Jurkat, Clone E6-1 (cell line): ENCODE data around the gene AGAP2.

ENCODE experiments used
- DNase-seq: peaks from one replicate; pipeline ENCODE4 v3.0.0-alpha.2; 2011; ENCODE audit warnings: low read depth, low spot score
- H3K4me3 ChIP-seq: 2 replicates; pipeline ENCODE4 v1.5.1; 2011; ENCODE audit warnings: mild to moderate bottlenecking, low read length, control low read depth, moderate library complexity

The AGAP2 gene

DNA sequence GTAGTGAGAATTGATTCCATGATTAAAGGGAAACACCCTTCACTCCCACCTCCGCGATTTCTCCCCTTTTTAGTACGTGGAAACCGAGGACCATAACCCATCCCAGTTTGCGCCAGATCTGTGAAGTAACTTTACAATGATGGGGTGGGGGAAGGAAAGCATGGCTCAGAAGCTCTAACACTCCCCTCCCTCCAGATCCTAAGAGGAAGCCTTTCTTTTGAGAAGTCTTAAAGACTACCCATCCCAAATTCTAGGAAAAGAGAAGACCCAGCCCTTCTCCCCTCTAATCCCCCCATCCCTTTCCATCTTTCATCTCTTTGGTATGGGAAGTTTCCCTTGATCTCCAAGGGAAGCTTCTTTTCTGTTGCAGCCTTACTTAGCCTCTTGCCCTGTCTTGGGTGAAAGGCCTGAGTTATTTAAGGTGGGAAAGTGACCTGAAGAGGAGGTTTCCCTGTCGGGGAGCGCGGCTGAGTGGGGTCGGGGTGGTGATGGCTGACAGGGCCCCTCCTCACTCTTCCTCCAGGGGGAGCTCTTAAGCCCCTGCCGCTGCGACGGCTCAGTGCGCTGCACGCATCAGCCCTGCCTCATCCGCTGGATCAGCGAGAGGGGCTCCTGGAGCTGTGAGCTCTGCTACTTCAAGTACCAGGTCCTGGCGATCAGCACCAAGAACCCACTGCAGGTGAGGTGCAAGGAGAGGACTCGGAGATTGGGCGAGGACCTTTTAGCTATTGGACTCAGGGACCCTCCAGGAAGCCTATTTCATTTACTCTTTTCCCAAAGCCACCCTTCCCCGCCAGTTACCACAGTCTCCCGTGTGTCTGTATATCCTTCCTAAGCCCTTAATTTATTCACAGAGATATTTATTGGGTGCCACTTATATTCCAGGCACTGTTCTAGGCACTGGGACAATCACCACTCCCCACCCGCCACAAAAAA lies 18.1 kb upstream of the AGAP2 start:
- DNase-seq: peak; percentile 51

DNA sequence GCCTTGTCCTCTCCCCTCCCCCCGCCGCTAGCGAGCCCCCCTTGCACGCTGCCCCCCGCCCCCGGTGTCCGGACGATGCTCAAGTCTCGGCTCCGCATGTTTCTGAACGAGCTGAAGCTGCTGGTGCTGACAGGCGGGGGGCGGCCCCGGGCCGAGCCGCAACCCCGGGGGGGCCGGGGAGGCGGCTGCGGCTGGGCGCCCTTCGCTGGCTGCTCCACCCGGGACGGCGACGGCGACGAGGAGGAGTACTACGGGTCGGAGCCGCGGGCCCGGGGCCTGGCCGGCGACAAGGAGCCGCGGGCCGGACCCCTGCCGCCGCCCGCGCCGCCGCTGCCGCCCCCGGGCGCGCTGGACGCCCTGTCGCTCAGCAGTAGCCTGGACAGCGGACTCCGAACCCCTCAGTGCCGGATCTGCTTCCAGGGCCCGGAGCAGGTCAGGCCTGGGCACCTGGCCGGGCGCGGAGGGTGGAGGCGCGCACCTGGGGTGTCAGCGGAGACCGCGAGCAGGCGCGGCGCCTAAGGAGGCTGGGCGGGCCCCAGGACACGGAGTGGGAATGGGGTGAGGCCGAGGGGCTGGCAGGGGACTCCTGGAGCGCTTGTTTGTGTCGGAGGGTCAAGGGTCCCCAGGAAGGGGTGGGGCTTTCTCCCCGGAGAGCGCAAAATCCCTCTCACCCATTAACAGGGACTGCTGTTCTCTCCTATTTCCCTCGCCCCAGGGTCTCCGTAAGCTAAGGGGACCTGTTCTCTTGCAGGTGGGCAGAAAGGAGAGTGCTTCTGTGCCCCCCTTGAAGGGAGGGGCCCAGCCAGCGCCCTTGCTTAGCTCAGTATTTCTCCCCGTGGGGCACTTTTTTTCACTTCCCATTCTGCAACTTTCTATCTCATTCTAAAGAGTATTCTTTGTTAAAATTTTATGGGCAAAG lies 17.2 kb upstream of the AGAP2 start:
- H3K4me3 ChIP-seq: peak overlapping the region; percentile 57
- DNase-seq: no peak

More for the DNA sequence above, 18.1 kb upstream of the AGAP2 start:
- peak overlapping the region; percentile 57 for H3K4me3 ChIP-seq

DNA sequence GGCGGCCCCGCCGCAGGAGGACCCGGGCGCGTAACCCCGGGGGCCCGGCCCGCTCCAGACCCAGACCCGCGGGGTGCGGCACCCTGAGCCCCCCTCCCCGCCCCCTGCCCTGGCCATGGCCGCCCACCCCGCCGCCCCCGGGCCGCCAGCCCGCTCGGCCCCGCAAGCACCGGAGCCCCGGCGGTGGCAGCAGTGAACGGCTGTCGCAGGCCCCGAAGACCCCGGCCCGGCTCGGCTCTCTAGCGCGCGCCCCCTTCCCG lies 16.6 kb upstream of the AGAP2 start:
- H3K4me3 ChIP-seq: peak overlapping the region; percentile 57
- DNase-seq: no peak

DNA sequence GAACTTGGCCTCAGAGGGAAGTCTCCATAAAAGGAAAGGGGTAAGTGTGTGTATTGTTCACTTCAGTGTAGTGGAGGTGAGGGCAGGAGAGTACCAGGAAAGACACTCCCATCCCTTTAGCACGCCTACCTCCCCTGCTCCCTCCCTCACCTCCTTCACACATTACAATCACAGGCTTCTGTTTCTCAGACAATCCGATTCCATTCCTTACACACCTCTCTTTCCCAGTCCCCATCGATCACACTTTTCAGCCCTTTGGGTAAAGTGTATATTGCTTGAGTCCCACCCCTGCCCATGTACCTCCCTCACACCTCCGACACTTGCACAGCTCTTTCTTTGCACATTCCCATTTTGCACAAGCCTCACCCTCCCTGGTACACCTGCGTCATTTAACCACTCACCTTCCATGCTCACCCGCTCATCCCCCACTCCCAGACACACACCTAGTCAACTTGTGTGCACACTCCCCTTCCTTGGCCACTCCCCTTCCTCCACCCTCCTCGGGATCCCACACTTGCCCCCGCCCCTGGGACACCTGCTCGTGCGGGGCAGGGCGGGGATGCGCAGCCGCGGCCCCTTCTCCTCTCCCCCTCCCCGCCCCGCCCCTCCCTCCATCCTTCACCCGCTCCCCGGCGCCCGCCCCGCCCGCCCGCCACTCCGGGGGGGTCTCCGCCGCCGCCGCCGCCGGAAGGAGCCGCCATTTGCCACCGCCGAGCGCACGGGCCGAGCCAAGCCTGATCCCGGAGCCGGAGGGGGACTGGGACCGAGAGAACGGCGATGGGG lies 16.1 kb upstream of the AGAP2 start, which contains the start of gene MARCHF9:
Gene MARCHF9, plus strand, starts transcription at position 693 of the 783 bp plus-strand sequence. CDS start 426 bp downstream, outside the sequence.
- H3K4me3 ChIP-seq: peak within 1 kb of the TSS; percentile 57
- peak; percentile 88 for DNase-seq

DNA sequence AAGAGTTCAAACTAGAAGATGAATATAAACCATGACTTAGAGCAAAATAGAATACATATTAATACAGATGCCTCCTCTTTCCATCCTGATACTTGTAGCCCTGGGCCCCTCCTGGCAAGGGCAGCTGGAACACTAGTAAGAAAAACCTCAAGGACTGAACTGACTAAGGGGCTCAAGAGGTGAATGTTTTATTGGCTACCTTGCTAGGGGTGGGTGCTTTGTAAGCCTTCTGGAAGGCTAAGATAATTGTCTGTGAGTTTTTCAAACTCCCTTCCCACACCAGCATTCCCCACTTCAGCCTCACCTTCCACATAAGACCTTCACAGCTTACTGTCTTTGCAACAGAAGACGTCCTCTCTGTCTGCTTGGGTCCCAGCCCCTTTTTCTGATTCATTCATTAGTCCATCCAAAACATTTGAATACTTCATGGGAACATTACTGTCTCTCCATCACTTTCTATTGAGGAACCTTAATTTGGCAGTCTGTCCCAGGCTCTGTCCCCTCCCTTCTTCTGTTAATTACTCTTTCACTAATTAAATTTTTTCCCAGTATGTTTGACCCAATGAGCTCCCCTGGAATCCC lies 15.3 kb upstream of the AGAP2 start:
- no peak for DNase-seq
- peak overlapping the region; percentile 57 for H3K4me3 ChIP-seq

DNA sequence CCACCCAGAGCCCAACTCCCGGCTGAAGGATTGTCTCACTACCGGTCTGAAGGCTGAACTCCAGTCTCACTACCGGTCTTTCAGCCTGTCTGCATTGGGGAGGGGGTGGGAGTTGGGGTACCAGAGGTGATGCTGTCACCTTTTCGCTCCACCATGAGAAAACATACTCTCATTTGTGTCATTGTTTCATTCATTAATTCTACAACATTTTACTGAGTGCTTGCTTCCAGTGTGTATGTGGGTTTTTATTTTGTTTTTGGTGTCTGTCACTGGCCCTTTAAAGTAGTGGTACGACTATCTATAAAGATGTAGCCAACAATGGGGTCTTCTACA lies 14.1 kb upstream of the AGAP2 start:
- H3K4me3 ChIP-seq: peak overlapping the region; percentile 52
- no peak for DNase-seq

DNA sequence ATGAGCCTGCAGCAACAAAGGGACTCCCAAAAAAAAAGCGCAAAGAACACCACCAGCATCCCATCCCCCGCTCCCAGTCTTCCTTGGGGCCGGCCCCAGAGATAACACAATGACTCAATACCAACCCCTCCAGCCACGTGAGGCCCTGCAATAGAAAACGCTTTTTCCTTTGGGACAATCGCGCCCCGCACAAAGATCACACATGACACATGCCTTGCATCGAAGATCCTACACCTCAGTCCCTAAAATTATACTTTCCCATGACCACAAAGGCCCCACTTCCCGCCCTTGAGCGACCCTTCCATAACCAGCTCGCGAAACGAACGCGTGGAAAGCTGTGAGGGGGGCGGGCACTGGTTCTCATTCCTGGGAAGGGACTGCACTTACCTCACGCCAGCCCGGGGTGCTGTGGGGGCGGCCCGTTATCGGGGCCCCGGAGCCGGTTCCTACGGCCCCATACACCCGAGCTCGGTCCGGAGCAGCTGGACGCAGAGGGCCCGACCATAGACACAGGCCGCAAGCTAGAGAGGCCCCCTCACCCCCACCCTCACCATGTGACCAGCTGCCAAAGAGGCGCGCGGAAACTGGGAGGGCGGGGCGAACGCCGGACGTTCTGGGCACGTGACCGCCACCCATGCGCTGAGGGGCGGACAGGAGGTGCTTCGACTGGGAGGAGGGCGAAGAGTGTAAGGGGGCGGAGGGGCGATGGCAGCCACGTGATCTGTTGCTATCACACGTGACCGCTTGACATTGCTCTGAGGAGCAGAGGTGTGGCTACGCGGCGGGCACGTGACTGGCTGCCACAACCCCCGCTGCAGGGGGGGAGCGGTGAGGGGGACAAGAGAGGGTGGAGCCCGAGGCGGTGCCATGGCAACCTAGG lies 13.5 kb upstream of the AGAP2 start, which contains the start of gene CDK4:
Gene CDK4, minus strand, starts transcription at position 523 of the 880 bp plus-strand sequence. CDS start 593 bp downstream, outside the sequence.
- H3K4me3 ChIP-seq: peak within 1 kb of the TSS; percentile 98
- peak; percentile 99 for DNase-seq

DNA sequence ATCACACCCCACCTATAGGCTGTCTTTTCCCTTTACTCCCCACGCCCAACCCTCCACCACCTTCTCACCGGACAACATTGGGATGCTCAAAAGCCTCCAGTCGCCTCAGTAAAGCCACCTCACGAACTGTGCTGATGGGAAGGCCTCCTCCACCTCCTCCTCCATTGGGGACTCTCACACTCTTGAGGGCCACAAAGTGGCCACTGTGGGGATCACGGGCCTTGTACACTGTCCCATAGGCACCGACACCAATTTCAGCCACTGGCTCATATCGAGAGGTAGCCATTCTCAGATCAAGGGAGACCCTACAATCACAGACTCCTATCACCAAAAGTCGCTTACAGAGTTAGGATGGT lies 12.9 kb upstream of the AGAP2 start:
- H3K4me3 ChIP-seq: peak overlapping the region; percentile 98
- DNase-seq: no peak

DNA sequence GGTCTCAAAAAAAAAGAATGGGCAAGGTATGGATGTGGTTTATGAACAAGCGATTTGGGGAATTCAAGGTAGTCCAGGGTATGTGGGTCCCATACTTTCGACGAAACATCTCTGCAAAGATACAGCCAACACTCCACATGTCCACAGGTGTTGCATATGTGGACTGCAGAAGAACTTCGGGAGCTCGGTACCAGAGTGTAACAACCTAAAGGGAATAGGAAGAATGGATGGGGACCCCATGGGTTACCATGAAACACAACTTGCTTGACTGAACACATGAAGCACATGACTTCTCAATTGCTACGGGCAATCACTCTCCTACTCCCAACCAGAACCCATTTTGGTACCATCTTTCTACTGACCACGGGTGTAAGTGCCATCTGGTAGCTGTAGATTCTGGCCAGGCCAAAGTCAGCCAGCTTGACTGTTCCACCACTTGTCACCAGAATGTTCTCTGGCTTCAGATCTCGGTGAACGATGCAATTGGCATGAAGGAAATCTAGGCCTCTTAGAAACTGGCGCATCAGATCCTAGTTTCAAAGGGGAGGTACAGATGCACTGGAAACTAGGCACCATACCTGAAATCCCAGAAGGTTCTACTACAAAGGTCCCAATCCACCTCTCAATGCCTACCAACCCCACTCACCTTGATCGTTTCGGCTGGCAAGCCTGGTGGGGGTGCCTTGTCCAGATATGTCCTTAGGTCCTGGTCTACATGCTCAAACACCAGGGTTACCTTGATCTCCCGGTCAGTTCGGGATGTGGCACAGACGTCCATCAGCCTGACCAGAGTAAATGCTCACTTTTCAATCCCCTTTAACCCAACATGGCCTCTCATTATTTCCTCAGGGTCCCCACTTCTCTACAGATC lies 12.3 kb upstream of the AGAP2 start:
- peak overlapping the region; percentile 98 for H3K4me3 ChIP-seq
- no peak for DNase-seq

DNA sequence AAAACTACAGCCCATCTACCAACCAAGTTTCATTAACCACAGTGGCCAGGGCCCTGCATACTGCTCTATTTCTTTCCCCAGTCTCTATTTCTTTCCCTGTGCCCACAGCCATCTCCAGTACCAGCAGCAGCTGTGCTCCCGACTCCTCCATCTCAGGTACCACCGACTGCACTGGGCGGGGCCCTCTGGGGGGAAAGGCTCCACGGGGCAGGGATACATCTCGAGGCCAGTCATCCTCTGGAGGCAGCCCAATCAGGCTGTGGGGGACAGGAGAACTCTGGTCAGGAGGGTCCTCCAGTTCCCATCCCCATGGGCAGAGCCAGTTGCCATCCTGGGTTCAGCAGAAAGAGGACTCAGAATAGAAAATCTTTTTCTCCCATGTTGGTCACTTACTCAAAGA lies 10.5 kb upstream of the AGAP2 start:
- no peak for DNase-seq
- no peak overlapping the region for H3K4me3 ChIP-seq

DNA sequence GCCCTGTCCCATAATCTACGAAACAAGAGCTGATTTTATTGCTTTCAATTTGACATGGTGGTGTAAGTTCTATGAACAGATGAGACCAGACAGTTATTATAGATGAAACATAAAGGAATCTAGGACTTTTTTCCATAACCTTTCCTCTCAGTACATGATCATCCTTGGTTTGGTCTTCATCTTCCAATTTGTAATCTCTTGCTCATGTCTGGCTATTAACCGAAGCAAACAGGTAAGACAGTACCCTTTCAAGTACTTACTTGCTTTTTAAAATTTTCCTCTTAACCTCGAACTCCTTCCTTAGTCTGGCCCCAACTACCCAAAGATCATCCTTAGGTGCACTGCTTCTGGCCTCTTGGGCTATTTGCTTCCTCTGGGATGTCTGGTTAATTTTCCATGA lies 7.5 kb upstream of the AGAP2 start:
- H3K4me3 ChIP-seq: no peak overlapping the region
- no peak for DNase-seq

DNA sequence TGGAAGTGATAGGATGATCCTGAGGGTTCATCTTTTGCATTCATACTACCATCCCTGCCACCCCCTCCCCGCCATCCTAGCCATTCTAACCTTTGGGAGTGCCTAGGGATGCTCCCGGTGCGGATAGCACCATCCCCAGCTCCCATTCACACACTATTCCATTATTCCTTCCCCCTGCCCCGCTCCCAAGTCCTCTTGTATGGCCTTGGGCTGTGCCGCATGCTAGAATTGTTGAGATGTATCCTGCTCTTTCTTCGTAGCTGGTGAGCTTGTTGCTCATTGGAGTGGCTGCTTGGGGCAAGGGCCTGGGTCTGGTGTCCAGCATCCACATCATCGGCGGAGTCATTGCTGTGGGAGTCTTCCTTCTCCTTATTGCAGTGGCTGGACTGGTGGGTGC lies 6.9 kb upstream of the AGAP2 start:
- no peak for DNase-seq
- H3K4me3 ChIP-seq: no peak overlapping the region

DNA sequence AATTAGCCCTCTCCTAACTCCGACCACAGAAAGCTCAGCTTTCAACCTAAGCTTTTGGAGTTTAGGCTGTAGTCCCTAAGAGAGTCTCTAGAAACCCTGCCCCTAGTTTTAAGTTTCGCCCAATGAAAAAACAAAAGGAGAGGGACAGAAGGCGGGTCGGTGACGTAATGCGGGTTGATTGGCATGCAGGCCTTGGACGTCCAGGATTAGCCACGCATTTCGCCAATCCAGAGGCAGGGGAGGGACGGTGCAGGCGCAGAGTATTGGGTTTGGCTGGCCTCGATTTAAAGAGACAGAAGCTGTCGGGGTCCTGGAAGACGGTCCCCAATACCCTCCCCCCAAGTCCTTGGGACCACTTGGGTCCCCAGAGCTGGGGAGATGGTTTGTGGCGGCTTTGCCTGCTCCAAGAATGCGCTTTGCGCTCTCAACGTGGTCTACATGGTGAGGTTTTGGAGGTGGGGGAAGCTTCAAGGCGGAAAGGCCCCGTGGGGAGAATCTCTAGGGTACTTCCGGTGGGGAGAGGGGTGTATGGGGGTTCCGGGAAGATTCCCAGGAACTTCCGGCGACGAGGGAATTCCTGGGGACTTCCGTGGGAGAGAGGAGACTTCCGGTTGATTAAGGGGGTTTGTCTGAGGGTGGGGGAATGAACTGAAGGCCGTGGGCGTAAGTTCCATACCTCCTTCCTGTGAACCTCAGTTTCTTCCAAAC lies 6.4 kb upstream of the AGAP2 start, which contains the start of gene TSPAN31:
Gene TSPAN31, plus strand, starts transcription at position 263 of the 708 bp plus-strand sequence. Its CDS starts 116 bp downstream, at position 379.
- no peak for DNase-seq
- H3K4me3 ChIP-seq: no peak within 1 kb of the TSS

DNA sequence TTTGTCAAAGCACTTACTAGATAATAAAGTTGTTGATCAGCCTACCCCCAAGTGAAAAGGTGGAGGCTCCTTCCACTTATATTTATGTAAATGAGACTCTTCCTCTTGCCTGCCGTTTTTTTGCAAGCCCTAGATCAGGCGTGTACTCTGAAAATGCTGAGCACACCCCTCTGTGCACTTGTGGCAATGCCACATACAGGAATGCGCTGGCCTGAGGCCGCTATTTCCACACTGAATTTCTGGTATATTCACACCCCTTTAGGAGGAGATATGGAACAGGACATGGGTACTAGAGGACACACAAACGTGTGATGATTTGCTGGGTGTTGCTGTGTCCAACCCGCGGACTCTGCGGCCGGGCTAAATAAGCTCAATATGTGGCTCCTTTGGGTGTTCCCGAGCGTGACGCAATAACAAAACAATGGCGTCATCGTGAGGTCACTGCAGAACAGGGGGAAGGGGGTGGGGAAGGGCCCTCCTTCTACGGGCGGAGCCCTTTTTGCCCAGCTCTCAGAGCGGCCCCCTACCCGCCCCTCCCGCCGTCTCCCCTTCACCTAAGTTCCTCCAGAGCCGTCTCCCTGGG lies 5.7 kb upstream of the AGAP2 start:
- no peak for DNase-seq
- no peak overlapping the region for H3K4me3 ChIP-seq

DNA sequence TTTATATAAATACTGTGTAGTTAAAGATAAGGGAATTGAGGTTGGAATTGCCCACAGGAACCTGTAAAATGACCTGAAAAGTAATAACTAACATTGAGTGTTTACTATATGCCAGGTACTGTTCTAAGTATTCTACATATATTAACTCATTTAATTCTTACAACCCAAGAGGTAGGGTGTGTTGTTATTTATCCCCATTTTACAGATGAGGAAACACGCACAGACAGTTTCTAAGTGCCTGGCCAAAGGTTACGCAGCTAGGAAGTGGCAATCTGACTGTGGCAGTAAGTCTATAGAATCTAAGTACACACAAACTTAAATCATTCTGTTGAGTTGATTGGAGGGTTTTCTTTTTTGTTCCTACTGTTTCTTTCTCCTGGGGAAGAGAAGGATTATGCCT lies 5.2 kb upstream of the AGAP2 start:
- no peak for DNase-seq
- H3K4me3 ChIP-seq: no peak overlapping the region
